ENCODE measurements around the gene PGS1.

- TF ChIP-seq MAX (IDR thresholded peaks at IDR 0.05) (no peak), TAF1 (IDR thresholded peaks at IDR 0.05; ENCODE audit: low read depth) (no peak), EGR1 (IDR thresholded peaks at IDR 0.05) (no peak), REST (IDR thresholded peaks at IDR 0.05; ENCODE audit: low read depth) (no peak), EP300 (IDR thresholded peaks at IDR 0.05; ENCODE audit: borderline replicate concordance) (no peak), RAD21 (IDR thresholded peaks at IDR 0.05; ENCODE audit: low read depth) (no peak)
These were observed 36.0 kb downstream of the PGS1 start for GRCh38 chr17:78414178-78415162.
